Airway epithelial cell (primary cell): ENCODE results near the gene PEA15. TPM values are rescaled to one million over a fixed set of nuclear protein-coding genes. Genes with fewer than 3 reads are reported as not detected.

Source experiments
- total RNA-seq: library from RNA; depleted of rRNA; stranded (reverse); fragments of >200 nt; gene quantifications from 2 replicates; pipeline ENCODE4 v1.2.3, GENCODE V29; 2015

Gene PEA15, protein sequence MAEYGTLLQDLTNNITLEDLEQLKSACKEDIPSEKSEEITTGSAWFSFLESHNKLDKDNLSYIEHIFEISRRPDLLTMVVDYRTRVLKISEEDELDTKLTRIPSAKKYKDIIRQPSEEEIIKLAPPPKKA
- total RNA-seq: 25.6 and 42.9 TPM in 2 replicates

DNA sequence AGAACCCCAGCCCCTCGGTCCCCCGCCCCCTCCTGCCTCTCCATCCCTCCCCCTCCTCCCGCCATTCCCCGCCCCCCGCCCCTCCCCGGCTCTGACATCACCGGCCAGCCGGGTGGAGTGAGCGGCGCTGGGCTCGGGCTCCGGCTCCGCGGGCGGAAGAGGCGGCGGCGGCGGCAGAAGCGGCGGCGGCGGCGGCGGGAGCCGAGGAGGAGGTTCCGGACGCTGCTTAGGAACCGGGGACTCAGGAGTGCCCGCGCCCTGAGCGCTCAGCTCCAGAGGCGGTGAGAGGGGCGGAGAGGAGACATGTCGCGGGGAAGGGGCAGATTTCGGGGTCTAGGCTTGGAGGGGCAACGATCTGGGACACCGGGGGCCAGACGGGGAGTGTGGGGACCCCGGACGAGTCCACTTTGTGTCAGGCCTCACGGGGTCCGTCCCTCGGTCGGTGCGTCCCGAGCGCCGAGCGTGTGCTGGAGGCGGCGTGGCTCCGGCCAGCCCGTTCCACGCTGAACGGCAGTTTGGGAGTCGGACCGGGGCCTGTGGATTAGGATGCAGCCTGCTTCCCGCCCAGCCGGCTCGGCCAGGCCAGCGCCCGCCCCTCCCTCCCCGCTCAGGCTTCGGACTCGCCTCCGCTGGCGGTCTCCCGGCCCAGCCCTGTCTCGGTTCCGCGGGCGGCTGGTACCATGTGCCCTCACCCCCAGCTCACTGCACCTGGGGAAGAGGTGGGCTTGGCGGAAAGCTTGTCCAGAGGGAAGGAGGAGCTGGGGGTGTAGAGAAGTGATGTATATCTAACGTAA lies at the start of gene PEA15:
Gene PEA15, plus strand, starts transcription at position 143 of the 794 bp plus-strand sequence. CDS start 6,161 bp downstream, outside the sequence.

DNA sequence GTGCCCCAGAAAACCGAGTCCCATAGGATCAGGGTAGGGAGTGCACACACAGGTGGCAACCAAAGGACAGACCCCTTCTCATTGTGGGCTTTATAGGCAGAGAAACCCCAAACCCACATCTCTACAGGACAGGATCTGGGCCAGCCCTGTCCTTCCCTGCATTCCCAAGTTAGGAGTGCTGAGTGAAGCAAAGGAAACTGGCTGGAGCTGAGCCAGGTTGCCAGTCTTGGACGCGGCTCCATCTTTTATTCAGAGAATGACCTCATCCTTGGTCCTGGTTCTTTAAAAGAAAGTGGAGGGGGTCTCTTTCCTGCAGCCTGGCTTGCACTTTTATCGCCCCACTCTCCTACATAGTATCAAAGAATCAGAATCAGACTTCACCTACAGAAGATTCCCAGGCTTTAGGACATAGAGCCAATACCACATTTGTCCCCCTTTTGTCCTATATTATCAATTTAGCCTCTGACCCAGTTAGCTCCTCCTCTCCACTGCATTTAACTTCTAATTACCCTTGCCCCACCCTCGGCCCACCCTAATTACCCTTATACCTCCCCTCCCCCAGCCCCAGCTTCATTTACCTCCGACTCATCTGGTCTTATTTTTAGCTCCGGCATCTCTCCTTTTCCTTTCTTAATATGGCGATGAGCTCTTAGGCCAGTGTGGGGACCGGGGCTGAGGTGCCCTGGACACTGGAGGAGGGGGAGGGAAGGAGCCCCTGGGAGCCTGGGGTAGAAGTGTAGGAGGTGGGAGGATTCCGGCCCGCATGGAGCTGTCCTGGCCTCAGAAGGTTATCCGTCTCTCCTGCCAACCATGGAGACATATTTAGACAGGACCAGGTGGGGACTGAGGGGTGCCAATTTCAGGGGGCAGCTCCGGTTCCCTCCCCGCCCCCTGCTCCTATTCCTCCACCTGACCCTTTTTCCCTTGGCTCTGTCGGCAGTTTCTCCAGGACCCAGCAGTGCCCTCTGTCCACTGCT lies 15.2 kb upstream of the PEA15 start, which contains the start of gene CASQ1:
Gene CASQ1, plus strand, starts transcription at position 927 of the 977 bp plus-strand sequence. CDS start 177 bp downstream, outside the sequence.

DNA sequence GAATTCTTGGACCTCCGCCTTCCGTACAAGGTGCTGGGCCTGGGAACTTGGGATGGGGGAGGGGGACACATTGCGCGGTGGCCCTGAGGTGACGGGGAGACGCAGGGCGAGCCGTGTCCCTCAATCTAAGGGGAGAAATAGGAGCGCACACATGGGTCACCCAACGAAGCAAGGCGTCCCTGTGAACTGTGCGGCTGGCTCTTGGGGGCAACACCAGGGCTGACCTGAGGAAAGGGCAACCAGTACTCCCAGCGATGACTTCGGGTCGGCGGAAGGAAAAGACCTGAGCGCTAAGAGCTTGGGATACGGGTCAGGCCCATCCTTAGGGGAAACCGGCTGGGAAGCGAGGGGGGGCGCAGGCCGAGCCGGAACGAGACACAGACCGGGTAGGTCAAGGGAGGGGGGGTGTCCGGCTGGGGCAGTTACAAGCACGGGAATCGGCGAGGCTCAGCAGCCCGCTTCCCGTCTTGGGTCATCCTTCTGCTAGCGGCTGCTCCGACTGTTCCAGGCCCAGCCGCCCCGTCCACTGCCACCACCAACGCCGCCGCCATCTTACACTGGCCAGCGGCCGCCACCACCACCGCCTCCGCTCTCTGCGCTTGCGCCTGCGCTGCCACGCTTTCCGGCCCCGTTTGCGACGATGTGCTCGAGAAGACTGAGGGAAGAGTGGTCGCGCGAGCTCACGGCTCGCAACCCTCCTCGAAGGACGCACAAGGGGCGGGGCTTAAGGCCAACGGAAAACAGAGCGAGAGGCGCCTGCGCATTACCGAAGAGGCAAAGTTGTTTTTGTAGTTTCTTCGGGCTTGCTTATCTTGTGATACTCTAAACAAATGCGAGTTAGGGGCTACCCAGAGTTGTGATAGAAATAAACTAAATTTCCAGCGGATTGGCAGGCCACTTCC lies 57.0 kb downstream of the PEA15 start, which contains the start of gene DCAF8:
Gene DCAF8, minus strand, starts transcription at position 657 of the 902 bp plus-strand sequence. CDS start 18,541 bp downstream, outside the sequence.

Other genes with a start within 250 kb of the PEA15 start
- 2.2 and 2.3 TPM in 2 replicates for gene PIGM, start 173.4 kb upstream of the PEA15 start, total RNA-seq
- gene KCNJ10, start 135.2 kb upstream of the PEA15 start, total RNA-seq: not detected in 2 replicates
- not detected in 2 replicates for gene KCNJ9, start 123.8 kb upstream of the PEA15 start, total RNA-seq
- gene IGSF8, start 106.8 kb upstream of the PEA15 start, total RNA-seq: 23.9 and 28.6 TPM in 2 replicates
- gene ATP1A2, start 89.6 kb upstream of the PEA15 start, total RNA-seq: not detected in 2 replicates
- not detected in 2 replicates for gene ATP1A4, start 53.8 kb upstream of the PEA15 start, total RNA-seq
- gene CASQ1, start 14.8 kb upstream of the PEA15 start, total RNA-seq: not detected in 2 replicates
- gene DCAF8, start 57.2 kb downstream of the PEA15 start, total RNA-seq: 19.0 and 46.5 TPM in 2 replicates
- gene PEX19, start 79.7 kb downstream of the PEA15 start, total RNA-seq: 30.6 and 63.0 TPM in 2 replicates
- gene COPA, start 137.9 kb downstream of the PEA15 start, total RNA-seq: 80.3 and 112 TPM in 2 replicates
- 41.4 and 57.1 TPM in 2 replicates for gene NCSTN, start 138.0 kb downstream of the PEA15 start, total RNA-seq
- gene NHLH1, start 161.7 kb downstream of the PEA15 start, total RNA-seq: not detected in 2 replicates
- 9.9 and 16.4 TPM in 2 replicates for gene VANGL2, start 195.2 kb downstream of the PEA15 start, total RNA-seq